Esophagus squamous epithelium (tissue), 5 donors: Measurements from ENCODE around the gene HYLS1. TPM values are rescaled to one million over a fixed set of nuclear protein-coding genes. Genes with fewer than 3 reads are reported as not detected.

Experiments used
- DNase-seq: peaks from one replicate; lab custom pipeline; 2025; lab: John Stamatoyannopoulos, UW
- H3K27ac ChIP-seq, 4 donors: fragments of 200-600 bp; sonication (generic); one replicate each; pipeline ENCODE4 v1.5.1; 2016 to 2019; ENCODE audit warnings: mild to moderate bottlenecking in 1 of 4
- H3K27me3 ChIP-seq, 4 donors: fragments of 200-600 bp; sonication (generic); 1 replicate in 3 of 4; 2 replicates in 1 of 4; pipeline versions ENCODE4 v1.5.1 to v1.6.0; 2017 to 2021; ENCODE audit warnings: antibody characterized with exemption in 1 of 4
- H3K36me3 ChIP-seq, 3 donors: fragments of 200-600 bp; sonication (generic); one replicate each; pipeline ENCODE4 v1.5.1; 2016 to 2019
- H3K4me1 ChIP-seq, 3 donors: fragments of 200-600 bp; sonication (generic); one replicate each; pipeline ENCODE4 v1.5.1; 2017 to 2019
- H3K4me3 ChIP-seq, 4 donors: fragments of 200-600 bp; sonication (generic); 1 replicate in 3 of 4; 2 replicates in 1 of 4; pipeline ENCODE4 v1.5.1; 2016 to 2019; ENCODE audit warnings: mild to moderate bottlenecking in 2 of 4, moderate library complexity in 1 of 4
- H3K9me3 ChIP-seq, 3 donors: fragments of 200-600 bp; sonication (generic); one replicate each; pipeline ENCODE4 v1.5.1; 2016 to 2019
- POLR2A ChIP-seq, 4 donors: fragments of 450-650 bp; IDR thresholded peaks; one replicate each; pipeline ENCODE4 v1.6.1; 2017; ENCODE audit warnings: antibody characterized with exemption in 4 of 4, mild to moderate bottlenecking in 4 of 4, moderate library complexity in 3 of 4
- WGBS, 2 donors: methylation state at CpG; one replicate each; pipeline ENCODE4 v1.1.5; 2018; 5-methylcytosine and 5-hydroxymethylcytosine counted together
- intact Hi-C: fragments of 100-400 bp; cut with DNase I; formaldehyde crosslinking; loops from one replicate; pipeline ENCODE4 v1.15.0; 2022
- total RNA-seq, 4 donors: library from RNA; depleted of rRNA; stranded (reverse); fragments of >200 nt; gene quantifications; one replicate each; pipeline ENCODE4 v1.1.0, GENCODE V29; 2016
- TF ChIP-seq, protein P1 (sequence below), 6 experiments: fragments of 450-650 bp in 4 of 6; fragments of 200-600 bp in 2 of 6; sonication (generic) in 2 of 6; IDR thresholded peaks; one replicate each; pipeline ENCODE4 v1.5.1; 2016 to 2019; ENCODE audit warnings: antibody characterized with exemption in 6 of 6, mild to moderate bottlenecking in 4 of 6, moderate library complexity in 4 of 6
- donor health status: DM: yes; HTN: yes; CAD: no.

HYLS1 gene
- total RNA-seq, 4 donors from 2014 or later: 1.4 to 5.0 (median 4.0) TPM

DNA sequence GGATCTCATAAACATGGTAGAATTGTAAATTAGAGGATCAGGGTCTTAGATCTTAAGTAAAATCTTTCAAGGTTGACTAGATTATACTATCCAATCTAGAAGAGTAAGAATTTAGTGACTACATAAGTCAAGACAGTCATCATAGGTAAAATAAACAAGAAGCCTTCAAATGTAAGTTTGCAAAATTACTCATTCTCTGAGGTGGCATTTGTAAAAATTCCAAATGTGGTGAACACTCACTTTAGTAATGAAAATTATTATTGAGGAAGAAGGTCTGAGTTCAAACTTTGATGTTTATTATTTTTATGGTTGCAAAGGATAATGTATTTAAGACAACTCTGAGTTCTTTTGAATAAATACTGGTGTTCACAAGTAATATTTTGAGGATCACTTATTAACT, 4.6 kb downstream of the HYLS1 start:
- Histone ChIP-seq H3K9me3 (no peaks in the 10 kb centered on the region), H3K36me3 (peaks cover 0 to 35% (median 0%) of the 10 kb centered on the region in 3 donors), H3K27me3 (no peaks in the 10 kb centered on the region), H3K27ac (no peak overlapping the region), H3K4me1 (peaks cover 0 to 31% (median 5%) of the 10 kb centered on the region in 3 donors), H3K4me3 (no peak overlapping the region)
- no peak for DNase-seq
- intact Hi-C loops: no loop called here
- TF ChIP-seq, protein P1, sequence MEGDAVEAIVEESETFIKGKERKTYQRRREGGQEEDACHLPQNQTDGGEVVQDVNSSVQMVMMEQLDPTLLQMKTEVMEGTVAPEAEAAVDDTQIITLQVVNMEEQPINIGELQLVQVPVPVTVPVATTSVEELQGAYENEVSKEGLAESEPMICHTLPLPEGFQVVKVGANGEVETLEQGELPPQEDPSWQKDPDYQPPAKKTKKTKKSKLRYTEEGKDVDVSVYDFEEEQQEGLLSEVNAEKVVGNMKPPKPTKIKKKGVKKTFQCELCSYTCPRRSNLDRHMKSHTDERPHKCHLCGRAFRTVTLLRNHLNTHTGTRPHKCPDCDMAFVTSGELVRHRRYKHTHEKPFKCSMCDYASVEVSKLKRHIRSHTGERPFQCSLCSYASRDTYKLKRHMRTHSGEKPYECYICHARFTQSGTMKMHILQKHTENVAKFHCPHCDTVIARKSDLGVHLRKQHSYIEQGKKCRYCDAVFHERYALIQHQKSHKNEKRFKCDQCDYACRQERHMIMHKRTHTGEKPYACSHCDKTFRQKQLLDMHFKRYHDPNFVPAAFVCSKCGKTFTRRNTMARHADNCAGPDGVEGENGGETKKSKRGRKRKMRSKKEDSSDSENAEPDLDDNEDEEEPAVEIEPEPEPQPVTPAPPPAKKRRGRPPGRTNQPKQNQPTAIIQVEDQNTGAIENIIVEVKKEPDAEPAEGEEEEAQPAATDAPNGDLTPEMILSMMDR (IDR thresholded peaks at IDR 0.05): no peak
- TF ChIP-seq POLR2A (IDR thresholded peaks at IDR 0.05): no peak

GRCh38 chr11:125892994-125893393, 5.5 kb downstream of the HYLS1 start:
- no peak overlapping the region for H3K27ac ChIP-seq
- intact Hi-C loops: no loop called here
- no peak for TF ChIP-seq POLR2A (IDR thresholded peaks at IDR 0.05)
- TF ChIP-seq, protein P1 (IDR thresholded peaks at IDR 0.05): no peak
- no peaks in the 10 kb centered on the region for H3K27me3 ChIP-seq
- H3K4me1 ChIP-seq: peaks cover 0 to 29% (median 5%) of the 10 kb centered on the region in 3 donors
- H3K9me3 ChIP-seq: no peaks in the 10 kb centered on the region
- DNase-seq: no peak
- H3K4me3 ChIP-seq: no peak overlapping the region
- peaks cover 0 to 35% (median 0%) of the 10 kb centered on the region in 3 donors for H3K36me3 ChIP-seq

DNA sequence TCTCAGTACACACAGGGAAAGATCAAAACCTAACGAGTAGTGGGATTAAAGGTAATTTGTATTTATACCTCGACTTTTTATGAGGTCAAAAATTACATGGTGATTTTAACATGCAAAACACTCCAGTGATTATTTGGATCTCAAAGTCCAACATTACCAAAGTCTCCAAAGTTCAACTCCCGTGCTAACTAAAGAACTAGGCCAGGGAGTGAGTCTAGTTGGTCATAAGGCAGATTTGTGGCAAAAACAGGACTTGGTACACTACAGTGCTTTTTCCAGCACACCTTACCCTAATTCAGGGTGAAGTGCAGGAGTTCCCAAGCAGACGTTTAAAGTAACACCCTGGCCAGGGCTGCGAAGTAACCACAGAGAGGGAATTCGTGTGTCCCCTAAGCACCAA, 14.4 kb downstream of the HYLS1 start:
- intact Hi-C loops: no loop called here
- no peak for TF ChIP-seq POLR2A (IDR thresholded peaks at IDR 0.05)
- Histone ChIP-seq H3K27ac (no peak overlapping the region), H3K27me3 (peaks cover 3 to 35% (median 6%) of the 10 kb centered on the region in 4 donors), H3K36me3 (peaks cover 0 to 17% (median 0%) of the 10 kb centered on the region in 3 donors), H3K4me1 (peaks cover 16 to 30% (median 17%) of the 10 kb centered on the region in 3 donors), H3K9me3 (no peaks in the 10 kb centered on the region), H3K4me3 (peak overlapping the region in 2 of 4 donors; percentile 56 to 65)
- no peak for DNase-seq
- WGBS, 2 donors: 74 to 97% methylated on average over 3 to 6 of the region's 6 CpGs

GRCh38 chr11:125902277-125902926, 14.9 kb downstream of the HYLS1 start:
- peak overlapping the region; percentile 55 to 85 (median 78) for H3K27ac ChIP-seq
- intact Hi-C loops: no loop called here
- DNase-seq: no peak
- peaks cover 3 to 36% (median 6%) of the 10 kb centered on the region in 4 donors for H3K27me3 ChIP-seq
- 34 to 35% methylated on average over 10 of the region's 20 CpGs for WGBS, 2 donors
- TF ChIP-seq, protein P1 (IDR thresholded peaks at IDR 0.05): no peak
- TF ChIP-seq POLR2A (IDR thresholded peaks at IDR 0.05): no peak
- peaks cover 0 to 17% (median 0%) of the 10 kb centered on the region in 3 donors for H3K36me3 ChIP-seq
- H3K4me1 ChIP-seq: peaks cover 16 to 30% (median 17%) of the 10 kb centered on the region in 3 donors
- H3K9me3 ChIP-seq: no peaks in the 10 kb centered on the region
- H3K4me3 ChIP-seq: peak overlapping the region; percentile 48 to 73 (median 60)

GRCh38 chr11:125902927-125903710, 15.7 kb downstream of the HYLS1 start, which contains the start of gene PUS3:
Gene PUS3, minus strand, starts transcription at chr11:125903206. Its CDS starts 6,922 bp downstream, at chr11:125896284.
- WGBS, 2 donors: 3 to 11% methylated on average over 18 to 31 of the region's 31 CpGs
- H3K27ac ChIP-seq: peak within 1 kb of the TSS; percentile 55 to 85 (median 78)
- H3K36me3 ChIP-seq: peaks cover 0 to 17% (median 0%) of the 10 kb centered on the region in 3 donors
- TF ChIP-seq, protein P1 (IDR thresholded peaks at IDR 0.05): no peak
- TF ChIP-seq POLR2A (IDR thresholded peaks at IDR 0.05): peak in 1 of 4 donors; percentile 12
- peak within 1 kb of the TSS; percentile 48 to 73 (median 60) for H3K4me3 ChIP-seq
- intact Hi-C loops: no loop called here
- peaks cover 16 to 30% (median 17%) of the 10 kb centered on the region in 3 donors for H3K4me1 ChIP-seq
- peaks cover 3 to 36% (median 6%) of the 10 kb centered on the region in 4 donors for H3K27me3 ChIP-seq
- no peaks in the 10 kb centered on the region for H3K9me3 ChIP-seq
- DNase-seq: peak; percentile 33
